H9 (cell line): ENCODE data around the gene RAB40C. TPM values are rescaled to one million over a fixed set of nuclear protein-coding genes. Genes with fewer than 3 reads are reported as not detected.

Experiments used
- DNase-seq: peaks from one replicate; pipeline ENCODE4 v3.0.0-alpha.2; 2017
- H2AFZ ChIP-seq: one replicate; pipeline ENCODE4 v1.6.1; 2013; ENCODE audit warnings: mild to moderate bottlenecking, low read length, control low read depth, moderate library complexity
- H2AK5ac ChIP-seq: 2 replicates; pipeline ENCODE4 v1.6.1; 2013; ENCODE audit warnings: low read length, control low read depth, mixed read lengths; ENCODE audit not compliant: insufficient read length
- H2BK120ac ChIP-seq: one replicate; pipeline ENCODE4 v1.6.1; 2013; ENCODE audit warnings: low read depth, mild to moderate bottlenecking, low read length, control low read depth, inconsistent platforms; ENCODE audit not compliant: poor library complexity, severe bottlenecking
- H2BK12ac ChIP-seq: 2 replicates; pipeline ENCODE4 v1.6.1; 2013; ENCODE audit warnings: low read length, control low read depth, mixed read lengths, low read depth; ENCODE audit not compliant: insufficient read length
- H2BK15ac ChIP-seq: 2 replicates; pipeline ENCODE4 v1.6.1; 2013; ENCODE audit warnings: low read depth, low read length, control low read depth
- H2BK20ac ChIP-seq: one replicate; pipeline ENCODE4 v1.6.1; 2013; ENCODE audit warnings: low read depth, mild to moderate bottlenecking, low read length, control low read depth, inconsistent platforms; ENCODE audit not compliant: poor library complexity, severe bottlenecking
- H2BK5ac ChIP-seq: 2 replicates; pipeline ENCODE4 v1.6.1; 2013; ENCODE audit warnings: low read length, control low read depth, mixed read lengths; ENCODE audit not compliant: insufficient read length
- H3K14ac ChIP-seq: 2 replicates; pipeline ENCODE4 v1.6.1; 2013; ENCODE audit warnings: low read length, control low read depth; ENCODE audit not compliant: insufficient read depth
- H3K18ac ChIP-seq: 2 replicates; pipeline ENCODE4 v1.6.1; 2013; ENCODE audit warnings: low read depth, mild to moderate bottlenecking, mixed read lengths, low read length, control low read depth; ENCODE audit not compliant: insufficient read length
- H3K23ac ChIP-seq: 2 replicates; pipeline ENCODE4 v1.6.1; 2013; ENCODE audit warnings: low read length, control low read depth, mixed read lengths, low read depth; ENCODE audit not compliant: insufficient read length
- H3K23me2 ChIP-seq: 2 replicates; pipeline ENCODE4 v1.6.1; 2013; ENCODE audit warnings: low read depth, mild to moderate bottlenecking, mixed read lengths, low read length, control low read depth; ENCODE audit not compliant: insufficient read length, poor library complexity, severe bottlenecking
- H3K27ac ChIP-seq: 2 replicates; pipeline ENCODE4 v1.5.1; 2013; ENCODE audit warnings: low read length, control low read depth, mixed read lengths, low read depth; ENCODE audit not compliant: insufficient read length
- H3K27me3 ChIP-seq: 2 replicates; pipeline ENCODE4 v1.6.1; 2013; ENCODE audit warnings: low read length, control low read depth, inconsistent platforms; ENCODE audit not compliant: insufficient read depth
- H3K4ac ChIP-seq: 2 replicates; pipeline ENCODE4 v1.6.1; 2013; ENCODE audit warnings: low read depth, mild to moderate bottlenecking, control low read depth, inconsistent platforms, low read length, moderate library complexity
- H3K4me1 ChIP-seq: 2 replicates; pipeline ENCODE4 v1.6.1; 2013; ENCODE audit warnings: low read length, control low read depth, inconsistent platforms; ENCODE audit not compliant: insufficient read depth
- H3K4me2 ChIP-seq: 2 replicates; pipeline ENCODE4 v1.6.1; 2013; ENCODE audit warnings: low read length, control low read depth, mixed read lengths; ENCODE audit not compliant: insufficient read length, insufficient read depth
- H3K56ac ChIP-seq: 2 replicates; pipeline ENCODE4 v1.6.1; 2013; ENCODE audit warnings: low read depth, mild to moderate bottlenecking, mixed read lengths, low read length, control low read depth; ENCODE audit not compliant: insufficient read length
- H3K79me1 ChIP-seq: 2 replicates; pipeline ENCODE4 v1.6.1; 2013; ENCODE audit warnings: low read depth, mild to moderate bottlenecking, moderate library complexity, low read length, control low read depth, inconsistent platforms; ENCODE audit not compliant: insufficient read depth, poor library complexity, severe bottlenecking
- H3K79me2 ChIP-seq: 2 replicates; pipeline ENCODE4 v1.6.1; 2013; ENCODE audit warnings: low read length, control low read depth, inconsistent platforms; ENCODE audit not compliant: insufficient read depth
- H3K9ac ChIP-seq: 2 replicates; pipeline ENCODE4 v1.6.1; 2013; ENCODE audit warnings: low read length, control low read depth, mixed read lengths; ENCODE audit not compliant: insufficient read length; ENCODE audit errors: extremely low read depth
- H3K9me3 ChIP-seq: one replicate; pipeline ENCODE4 v1.6.1; 2013; ENCODE audit warnings: low read depth, low read length, inconsistent platforms; ENCODE audit not compliant: control insufficient read depth
- H3T11ph ChIP-seq: one replicate; pipeline ENCODE4 v1.6.1; 2013; ENCODE audit warnings: mild to moderate bottlenecking, low read length, control low read depth, inconsistent platforms
- H4K20me1 ChIP-seq: one replicate; pipeline ENCODE4 v1.6.1; 2013; ENCODE audit not compliant: control insufficient read depth, insufficient read length, insufficient read depth
- H4K5ac ChIP-seq: 2 replicates; pipeline ENCODE4 v1.6.1; 2013; ENCODE audit warnings: low read depth, mild to moderate bottlenecking, mixed read lengths, low read length, control low read depth; ENCODE audit not compliant: insufficient read length
- H4K8ac ChIP-seq: replicated peaks from 2 replicates; pipeline ENCODE4 v1.6.1; 2013; ENCODE audit warnings: low read length, control low read depth, mixed read lengths, low read depth; ENCODE audit not compliant: insufficient read length
- H4K91ac ChIP-seq: 2 replicates; pipeline ENCODE4 v1.6.1; 2013; ENCODE audit warnings: low read depth, mild to moderate bottlenecking, moderate library complexity, mixed read lengths, low read length, control low read depth; ENCODE audit not compliant: insufficient read length
- H3K27ac Mint-ChIP-seq, 3 experiments: 2 replicates in 2 of 3; 3 replicates in 1 of 3; pipeline ENCODE4 v1.8.0; 2020 to 2021; ENCODE audit warnings: mixed read lengths in 3 of 3, mild to moderate bottlenecking in 1 of 3, moderate library complexity in 1 of 3
- H3K27me3 Mint-ChIP-seq: 2 replicates; pipeline ENCODE4 v1.8.0; 2021; ENCODE audit warnings: low read depth, mild to moderate bottlenecking, moderate library complexity, mixed read lengths
- H3K36me3 Mint-ChIP-seq, 3 experiments: 2 replicates in 2 of 3; 3 replicates in 1 of 3; pipeline ENCODE4 v1.8.0; 2020 to 2021; ENCODE audit warnings: low read depth in 3 of 3, mixed read lengths in 3 of 3; ENCODE audit not compliant: insufficient read depth in 1 of 3
- H3K4me1 Mint-ChIP-seq, 2 experiments: 2 replicates each; pipeline ENCODE4 v1.8.0; 2020; ENCODE audit warnings: mixed read lengths in 2 of 2
- H3K4me3 Mint-ChIP-seq, 2 experiments: 2 replicates in 1 of 2; 3 replicates in 1 of 2; pipeline ENCODE4 v1.8.0; 2020 to 2021; ENCODE audit warnings: mild to moderate bottlenecking in 2 of 2, mixed read lengths in 2 of 2, moderate library complexity in 1 of 2
- H3K9me3 Mint-ChIP-seq, 2 experiments: 2 replicates in 1 of 2; 3 replicates in 1 of 2; pipeline ENCODE4 v1.8.0; 2020; ENCODE audit warnings: mild to moderate bottlenecking in 2 of 2, mixed read lengths in 2 of 2, moderate library complexity in 1 of 2
- WGBS: extraction: QIAGEN DNeasy Blood & Tissue Kit; methylation state at CpG from one replicate; pipeline ENCODE4 v1.1.7; 2013; ENCODE audit warnings: missing lambda C conversion rate, low lambda C conversion rate, mixed read lengths; ENCODE audit not compliant: insufficient read length; ENCODE audit errors: extremely low coverage; 5-methylcytosine and 5-hydroxymethylcytosine counted together
- total RNA-seq: library from RNA; stranded (reverse); gene quantifications from 2 replicates; pipeline ENCODE4 v1.2.1, GENCODE V29; 2021
- TF ChIP-seq, protein P1 (sequence below): fragments of 200-600 bp; sonication (generic); conservative IDR thresholded peaks from 3 replicates; pipeline ENCODE4 v1.8.0; 2021; ENCODE audit warnings: antibody characterized with exemption, mild to moderate bottlenecking

Gene RAB40C
- total RNA-seq, 1 experiment from 2014 or later = 19.1 TPM

DNA sequence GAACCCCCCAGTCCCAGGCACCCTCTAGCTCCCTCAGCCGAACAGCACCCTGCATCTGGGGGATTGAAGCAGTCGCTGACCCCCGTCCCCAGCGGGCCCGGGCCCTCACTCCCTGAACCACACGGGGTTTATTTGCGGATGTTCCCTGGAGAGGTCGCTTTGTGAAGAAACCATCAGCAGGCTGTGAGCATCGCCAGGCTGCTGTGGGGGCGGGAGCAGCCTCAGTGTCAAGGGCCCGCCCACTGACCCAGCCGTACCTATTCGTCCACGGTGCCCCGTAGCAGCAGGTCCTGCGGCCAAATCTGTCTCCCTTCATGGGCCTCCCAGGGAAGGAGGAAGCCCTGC lies 6.4 kb upstream of the RAB40C start:
- Histone ChIP-seq H3K4ac (no peak overlapping the region), H3K9me3 (no peaks in the 10 kb centered on the region), H4K20me1 (no peaks in the 10 kb centered on the region), H3T11ph (no peak overlapping the region), H3K56ac (no peak overlapping the region), H3K27me3 (peaks cover 7% of the 10 kb centered on the region; the same call in 1 of the 2 replicates), H3K79me1 (no peaks in the 10 kb centered on the region), H3K9ac (no peak overlapping the region), H4K5ac (no peak overlapping the region), H4K91ac (no peak overlapping the region), H3K23me2 (peaks cover 3% of the 10 kb centered on the region), H4K8ac (no peak overlapping the region), H3K4me2 (peak overlapping the region; percentile 16), H2BK12ac (no peak overlapping the region), H3K79me2 (no peaks in the 10 kb centered on the region), H2BK15ac (no peak overlapping the region), H3K14ac (no peak overlapping the region), H3K27ac (no peak overlapping the region), H2AFZ (no peak overlapping the region), H3K18ac (no peak overlapping the region), H3K23ac (no peak overlapping the region), H3K4me1 (no peaks in the 10 kb centered on the region; the same call in 1 of the 2 replicates), H2BK120ac (no peak overlapping the region), H2AK5ac (no peak overlapping the region), H2BK5ac (no peak overlapping the region), H2BK20ac (no peak overlapping the region)
- WGBS = no CpG with 5 or more reads among the region's 16 CpGs
- H3K4me1 Mint-ChIP-seq = peaks cover 6 to 23% of the 10 kb centered on the region in 2 experiments
- no peak overlapping the region for H3K4me3 Mint-ChIP-seq
- TF ChIP-seq, protein P1, sequence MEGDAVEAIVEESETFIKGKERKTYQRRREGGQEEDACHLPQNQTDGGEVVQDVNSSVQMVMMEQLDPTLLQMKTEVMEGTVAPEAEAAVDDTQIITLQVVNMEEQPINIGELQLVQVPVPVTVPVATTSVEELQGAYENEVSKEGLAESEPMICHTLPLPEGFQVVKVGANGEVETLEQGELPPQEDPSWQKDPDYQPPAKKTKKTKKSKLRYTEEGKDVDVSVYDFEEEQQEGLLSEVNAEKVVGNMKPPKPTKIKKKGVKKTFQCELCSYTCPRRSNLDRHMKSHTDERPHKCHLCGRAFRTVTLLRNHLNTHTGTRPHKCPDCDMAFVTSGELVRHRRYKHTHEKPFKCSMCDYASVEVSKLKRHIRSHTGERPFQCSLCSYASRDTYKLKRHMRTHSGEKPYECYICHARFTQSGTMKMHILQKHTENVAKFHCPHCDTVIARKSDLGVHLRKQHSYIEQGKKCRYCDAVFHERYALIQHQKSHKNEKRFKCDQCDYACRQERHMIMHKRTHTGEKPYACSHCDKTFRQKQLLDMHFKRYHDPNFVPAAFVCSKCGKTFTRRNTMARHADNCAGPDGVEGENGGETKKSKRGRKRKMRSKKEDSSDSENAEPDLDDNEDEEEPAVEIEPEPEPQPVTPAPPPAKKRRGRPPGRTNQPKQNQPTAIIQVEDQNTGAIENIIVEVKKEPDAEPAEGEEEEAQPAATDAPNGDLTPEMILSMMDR = no peak
- H3K27me3 Mint-ChIP-seq = peaks cover 30% of the 10 kb centered on the region
- H3K9me3 Mint-ChIP-seq = no peaks in the 10 kb centered on the region
- H3K36me3 Mint-ChIP-seq = peaks cover 0 to 4% (median 4%) of the 10 kb centered on the region in 3 experiments; a peak in 3 of 7 replicates
- no peak overlapping the region for H3K27ac Mint-ChIP-seq
- peak; percentile 71 for DNase-seq
